SK-N-SH (cell line): Measurements from ENCODE around the gene TGOLN2. TPM values are rescaled to one million over a fixed set of nuclear protein-coding genes. Genes with fewer than 3 reads are reported as not detected.

ENCODE experiments used
- CTCF ChIA-PET: fragments of 300-600, 350-600 bp; formaldehyde crosslinking; extraction: SDS; loops from one replicate; lab custom pipeline; 2021; lab: Yijun Ruan, JAX
- POLR2A ChIA-PET: fragments of 350-600 bp; sonication (Branson Sonifier 250); formaldehyde crosslinking; extraction: SDS; loops from one replicate; lab custom pipeline; 2020; ENCODE audit warnings: antibody characterized with exemption, inconsistent platforms; lab: Yijun Ruan, JAX
- DNase-seq: peaks from one replicate; pipeline ENCODE4 v3.0.0; 2012
- H2AFZ ChIP-seq: fragments of 200-600 bp; sonication (generic); 2 replicates; pipeline ENCODE4 v1.8.1; 2016; ENCODE audit warnings: antibody characterized with exemption, mild to moderate bottlenecking, low read depth
- H3F3A ChIP-seq: fragments of 200-600 bp; sonication (generic); replicated peaks from 2 replicates; pipeline ENCODE3; 2016; ENCODE audit warnings: antibody characterized with exemption, mild to moderate bottlenecking; ENCODE audit not compliant: insufficient read depth
- H3K27ac ChIP-seq, 2 experiments: fragments of 200-500 bp in 1 of 2; fragments of 200-600 bp in 1 of 2; sonication (Bioruptor generic) in 1 of 2; sonication (generic), shearing (Covaris generic) in 1 of 2; 2 replicates each; pipeline versions ENCODE4 v1.5.1 to v1.6.1; 2014 to 2016; ENCODE audit warnings: low read depth in 2 of 2, inconsistent platforms in 1 of 2, low read length in 1 of 2, mild to moderate bottlenecking in 1 of 2, mixed read lengths in 1 of 2
- H3K27me3 ChIP-seq: fragments of 200-600 bp; sonication (generic), shearing (Covaris generic); 2 replicates; pipeline ENCODE4 v1.6.1; 2016; ENCODE audit warnings: mixed run types; ENCODE audit not compliant: insufficient read depth
- H3K36me3 ChIP-seq, 2 experiments: fragments of 200-500 bp in 1 of 2; fragments of 200-600 bp in 1 of 2; sonication (Bioruptor generic) in 1 of 2; sonication (generic) in 1 of 2; replicated peaks in 1 of 2; 2 replicates each; pipeline versions ENCODE3 to v1.5.1; 2014 to 2016; ENCODE audit warnings: low read length in 1 of 2, mild to moderate bottlenecking in 1 of 2; ENCODE audit not compliant: insufficient read depth in 2 of 2, control insufficient read depth in 1 of 2
- H3K4me1 ChIP-seq, 2 experiments: fragments of 200-500 bp in 1 of 2; fragments of 200-600 bp in 1 of 2; sonication (Bioruptor generic) in 1 of 2; sonication (generic), shearing (Covaris generic) in 1 of 2; 2 replicates each; pipeline versions ENCODE4 v1.5.1 to v1.6.1; 2014 to 2016; ENCODE audit warnings: low read depth in 1 of 2, low read length in 1 of 2, mixed run types in 1 of 2; ENCODE audit not compliant: insufficient read depth in 2 of 2, control insufficient read depth in 1 of 2
- H3K4me2 ChIP-seq: fragments of 200-600 bp; sonication (generic), shearing (Covaris generic); 2 replicates; pipeline ENCODE4 v1.6.1; 2017; ENCODE audit warnings: mixed run types
- H3K4me3 ChIP-seq, 2 experiments: fragments of 200-500 bp in 1 of 2; fragments of 200-600 bp in 1 of 2; sonication (Bioruptor generic) in 1 of 2; sonication (generic), shearing (Covaris generic) in 1 of 2; 2 replicates each; pipeline versions ENCODE4 v1.5.1 to v1.8.1; 2014 to 2016; ENCODE audit warnings: low read depth in 2 of 2, inconsistent platforms in 1 of 2, low read length in 1 of 2, mild to moderate bottlenecking in 1 of 2, mixed read lengths in 1 of 2, moderate library complexity in 1 of 2
- H3K79me2 ChIP-seq: fragments of 200-600 bp; sonication (generic); 2 replicates; pipeline ENCODE4 v1.8.1; 2017; ENCODE audit warnings: mild to moderate bottlenecking; ENCODE audit not compliant: insufficient read depth
- H3K9ac ChIP-seq: fragments of 200-600 bp; sonication (generic); 2 replicates; pipeline ENCODE4 v1.6.1; 2017; ENCODE audit warnings: mixed run types
- H3K9me2 ChIP-seq: fragments of 200-600 bp; sonication (generic); 2 replicates; pipeline ENCODE4 v1.6.1; 2017; ENCODE audit warnings: mixed run types
- H3K9me3 ChIP-seq: fragments of 200-600 bp; sonication (generic); 2 replicates; pipeline ENCODE4 v1.6.1; 2017; ENCODE audit warnings: mixed run types, mild to moderate bottlenecking, moderate library complexity
- H4K20me1 ChIP-seq: fragments of 200-600 bp; sonication (generic); 2 replicates; pipeline ENCODE4 v1.6.1; 2017; ENCODE audit warnings: mild to moderate bottlenecking, mixed run types; ENCODE audit not compliant: insufficient read depth
- CHD2 ChIP-seq: fragments of 150-350 bp; IDR thresholded peaks from 2 replicates; pipeline ENCODE4 v1.6.1; 2018; ENCODE audit warnings: low read length; ENCODE audit not compliant: partially characterized antibody
- CTCF ChIP-seq: fragments of 200-600 bp; sonication (generic); IDR thresholded peaks from 2 replicates; pipeline ENCODE4 v1.6.1; 2017; ENCODE audit warnings: antibody characterized with exemption, mild to moderate bottlenecking, moderate library complexity
- ELF1 ChIP-seq: IDR thresholded peaks from 2 replicates; pipeline ENCODE4 v1.4.0; 2012
- EP300 ChIP-seq, 2 experiments: IDR thresholded peaks; 2 replicates each; pipeline versions ENCODE4 v1.4.0 to v1.6.1; 2012; ENCODE audit warnings: borderline replicate concordance in 1 of 2, low read depth in 1 of 2, low read length in 1 of 2
- FOSL2 ChIP-seq: IDR thresholded peaks from 2 replicates; pipeline ENCODE4 v1.4.0; 2012; ENCODE audit warnings: low read depth, mild to moderate bottlenecking, moderate library complexity, borderline replicate concordance
- FOXJ3 ChIP-seq: sonication (generic); formaldehyde crosslinking; IDR thresholded peaks from 2 replicates; pipeline ENCODE4 v1.5.1; 2020; ENCODE audit warnings: mild to moderate bottlenecking, missing genetic modification reagents
- FOXM1 ChIP-seq: IDR thresholded peaks from 2 replicates; pipeline ENCODE4 v1.4.0; 2012; ENCODE audit warnings: low read depth, mild to moderate bottlenecking
- GABPA ChIP-seq: IDR thresholded peaks from 2 replicates; pipeline ENCODE4 v1.4.0; 2012; ENCODE audit warnings: low read depth, mild to moderate bottlenecking
- IRF3 ChIP-seq: fragments of 150-350 bp; IDR thresholded peaks from 2 replicates; pipeline ENCODE4 v1.6.1; 2016; ENCODE audit warnings: mild to moderate bottlenecking, low read depth, low read length
- MAX ChIP-seq: IDR thresholded peaks from 2 replicates; pipeline ENCODE4 v1.4.0; 2012; ENCODE audit warnings: low read depth
- MEF2A ChIP-seq: IDR thresholded peaks from 2 replicates; pipeline ENCODE4 v1.4.0; 2012; ENCODE audit warnings: low read depth, borderline replicate concordance
- MXI1 ChIP-seq: IDR thresholded peaks from 2 replicates; pipeline ENCODE4 v1.6.1; 2012; ENCODE audit warnings: mild to moderate bottlenecking, low read depth, low read length, improper control_type of control experiment
- RAD21 ChIP-seq: IDR thresholded peaks from 2 replicates; pipeline ENCODE4 v1.6.1; 2012; ENCODE audit warnings: mild to moderate bottlenecking, low read length
- RCOR1 ChIP-seq: fragments of 150-350 bp; IDR thresholded peaks from 2 replicates; pipeline ENCODE4 v1.6.1; 2017; ENCODE audit warnings: antibody characterized with exemption, low read length
- REST ChIP-seq: IDR thresholded peaks from 2 replicates; pipeline ENCODE4 v1.6.1; 2012; ENCODE audit warnings: mild to moderate bottlenecking, low read depth, low read length, moderate library complexity
- SIN3A ChIP-seq: IDR thresholded peaks from 2 replicates; pipeline ENCODE4 v1.6.1; 2012; ENCODE audit warnings: low read depth, mild to moderate bottlenecking, low read length, moderate library complexity, borderline replicate concordance
- SMC3 ChIP-seq: IDR thresholded peaks from 2 replicates; pipeline ENCODE4 v1.6.1; 2012; ENCODE audit warnings: low read depth, low read length, improper control_type of control experiment
- TCF12 ChIP-seq: IDR thresholded peaks from 2 replicates; pipeline ENCODE4 v1.4.0; 2012
- USF1 ChIP-seq: IDR thresholded peaks from 2 replicates; pipeline ENCODE4 v1.4.0; 2012; ENCODE audit warnings: low read depth, borderline replicate concordance
- USF2 ChIP-seq: fragments of 150-350 bp; IDR thresholded peaks from 2 replicates; pipeline ENCODE4 v1.6.1; 2017; ENCODE audit warnings: antibody characterized with exemption, low read length, low read depth, borderline replicate concordance
- YY1 ChIP-seq: IDR thresholded peaks from 2 replicates; pipeline ENCODE4 v1.4.0; 2012; ENCODE audit warnings: low read depth, mild to moderate bottlenecking
- WGBS: methylation state at CpG from one replicate; pipeline ENCODE4 v1.1.6; 2017; ENCODE audit warnings: low lambda C conversion rate; 5-methylcytosine and 5-hydroxymethylcytosine counted together
- polyA plus RNA-seq, 3 experiments: library from polyadenylated mRNA; depleted of rRNA; stranded (reverse); fragments of >200 nt; gene quantifications; 2 replicates each; pipeline ENCODE4 v1.2.3, GENCODE V29; 2012

Gene TGOLN2
- 138 and 140 TPM in 2 replicates for polyA plus RNA-seq (2012; rRNA removed)
- 107 and 114 TPM in 2 replicates for polyA plus RNA-seq (2012; cell fraction: cytosol; rRNA removed)
- 76.0 and 97.4 TPM in 2 replicates for polyA plus RNA-seq (2012; cell fraction: nucleus; rRNA removed)

GRCh38 chr2:85327822-85328617, at the start of gene TGOLN2:
TGOLN2 (minus strand) TSS chr2:85327989; CDS start chr2:85327962, 27 bp downstream.
- Histone ChIP-seq H2AFZ (peak within 1 kb of the TSS; percentile 93), H3K27ac (peak within 1 kb of the TSS; percentile 88 to 97), H3K4me1 (peaks cover 7 to 24% of the 10 kb centered on the region in 2 experiments; a peak in 3 of 4 replicates), H3K79me2 (peaks cover 48% of the 10 kb centered on the region), H3K9me2 (no peaks in the 10 kb centered on the region), H3F3A (peaks cover 3% of the 10 kb centered on the region), H3K9me3 (no peaks in the 10 kb centered on the region), H4K20me1 (peaks cover 29% of the 10 kb centered on the region), H3K27me3 (no peaks in the 10 kb centered on the region), H3K4me2 (peak within 1 kb of the TSS; percentile 100), H3K4me3 (peak within 1 kb of the TSS; percentile 73 to 95), H3K9ac (peak within 1 kb of the TSS; percentile 85), H3K36me3 (peaks cover 21 to 35% of the 10 kb centered on the region in 2 experiments)
- under 1% methylated on average over 37 of the region's 57 CpGs for WGBS
- POLR2A ChIA-PET, result interaction anchor here (0.6 to 3.1 kb wide), 13 partner anchors 8 to 283 kb away, joined by 3 to 14 read pairs (median 4); partner anchors contain the start of genes C2orf68, ELMOD3, MAT2A and RETSAT
- CTCF ChIA-PET, result interaction anchor here (0.6 to 1.2 kb wide), 4 partner anchors 26 to 446 kb away, joined by 3 read pairs; partner anchors contain the start of genes ELMOD3 and RETSAT
- DNase-seq, result peak; percentile 98
- TF ChIP-seq SIN3A (peak; percentile 87; the same call in 1 of the 2 replicates), MXI1 (peak; percentile 71; the same call in 1 of the 2 replicates), REST (0 out of 2 replicates have a peak, but pooled peaks have one; percentile 16), ELF1 (peak; percentile 87), RCOR1 (no peak), MEF2A (no peak), MAX (peak; percentile 82), IRF3 (no peak), CHD2 (peak; percentile 99), EP300 (IDR thresholded peaks at IDR 0.05; ENCODE audit: borderline replicate concordance in 1 of 2, low read depth in 1 of 2, low read length in 1 of 2) (0 out of 4 replicates have a peak, but pooled peaks of 1 of the 2 experiments have one; percentile 1), USF1 (no peak), FOSL2 (no peak), CTCF (no peak), FOXM1 (no peak), FOXJ3 (no peak), GABPA (peak; percentile 62), SMC3 (no peak), YY1 (no peak), RAD21 (no peak), TCF12 (no peak), USF2 (no peak)
